CD8-positive, alpha-beta memory T cell (primary cell): ENCODE data around the gene ADD2. TPM values are rescaled to one million over a fixed set of nuclear protein-coding genes. Genes with fewer than 3 reads are reported as not detected.
A peak's percentile ranks its signal among the peaks of the same experiment; 100 is the strongest.

Experiments
- CTCF ChIA-PET: fragments of 350-600 bp; sonication (Branson Sonifier 250); formaldehyde crosslinking; loops from one replicate; lab custom pipeline; 2021; ENCODE audit warnings: antibody characterized with exemption; lab: Charles Lee
- POLR2A ChIA-PET: fragments of 350-600 bp; sonication (Branson Sonifier 250); formaldehyde crosslinking; loops from one replicate; lab custom pipeline; 2021; ENCODE audit warnings: antibody characterized with exemption; lab: Charles Lee
- DNase-seq, 5 donors: peaks; one replicate each; pipeline versions ENCODE4 v3.0.0 to v3.0.0-alpha.2; 2020 to 2022; ENCODE audit warnings: mixed read lengths in 1 of 5
- H3K27ac ChIP-seq: one replicate; pipeline ENCODE4 v1.7.0; 2013; ENCODE audit warnings: low read depth, mild to moderate bottlenecking, low read length, moderate library complexity
- H3K27me3 ChIP-seq: 2 replicates; pipeline ENCODE4 v1.7.0; 2013; ENCODE audit warnings: low read length, mild to moderate bottlenecking; ENCODE audit not compliant: insufficient read depth, poor library complexity, severe bottlenecking
- H3K36me3 ChIP-seq: 2 replicates; pipeline ENCODE4 v1.7.0; 2013; ENCODE audit warnings: mild to moderate bottlenecking, low read length, moderate library complexity; ENCODE audit not compliant: insufficient read depth
- H3K4me1 ChIP-seq: 2 replicates; pipeline ENCODE4 v1.7.0; 2013; ENCODE audit warnings: mild to moderate bottlenecking, low read length, moderate library complexity; ENCODE audit not compliant: insufficient read depth
- H3K4me3 ChIP-seq: 2 replicates; pipeline ENCODE4 v1.7.0; 2013; ENCODE audit warnings: mild to moderate bottlenecking, low read length
- H3K9me3 ChIP-seq: 2 replicates; pipeline ENCODE4 v1.7.0; 2013; ENCODE audit warnings: mild to moderate bottlenecking, low read length
- H3K27ac Mint-ChIP-seq, 8 donors: one replicate each; pipeline ENCODE4 v1.8.0; 2020 to 2021; ENCODE audit warnings: mixed read lengths in 8 of 8, mild to moderate bottlenecking in 6 of 8, inconsistent platforms in 3 of 8, moderate library complexity in 3 of 8
- H3K27me3 Mint-ChIP-seq, 2 donors: one replicate each; pipeline ENCODE4 v1.8.0; 2020 to 2021; ENCODE audit warnings: mixed read lengths in 2 of 2, mild to moderate bottlenecking in 1 of 2, moderate library complexity in 1 of 2
- H3K36me3 Mint-ChIP-seq, 3 donors: one replicate each; pipeline ENCODE4 v1.8.0; 2020 to 2021; ENCODE audit warnings: mixed read lengths in 3 of 3, inconsistent platforms in 1 of 3, mild to moderate bottlenecking in 1 of 3
- H3K4me1 Mint-ChIP-seq, 3 donors: one replicate each; pipeline ENCODE4 v1.8.0; 2020 to 2021; ENCODE audit warnings: mixed read lengths in 3 of 3, inconsistent platforms in 1 of 3, mild to moderate bottlenecking in 1 of 3
- H3K4me3 Mint-ChIP-seq, 7 donors: one replicate each; pipeline ENCODE4 v1.8.0; 2020 to 2021; ENCODE audit warnings: mixed read lengths in 7 of 7, mild to moderate bottlenecking in 6 of 7, moderate library complexity in 4 of 7, inconsistent platforms in 2 of 7
- H3K9me3 Mint-ChIP-seq, 5 donors: one replicate each; pipeline ENCODE4 v1.8.0; 2020 to 2022; ENCODE audit warnings: mixed read lengths in 5 of 5, mild to moderate bottlenecking in 3 of 5, moderate library complexity in 2 of 5, inconsistent platforms in 1 of 5
- polyA plus RNA-seq: library from polyadenylated mRNA; unstranded; fragments of 300-500 nt; fragmentation: Illumina TruSeq; gene quantifications from one replicate; pipeline ENCODE4 v1.2.3, GENCODE V29; 2021
- total RNA-seq, 2 experiments: library from RNA; stranded (reverse); gene quantifications; one replicate each; pipeline ENCODE4 v1.2.3, GENCODE V29; 2021

ADD2 gene
- total and polyA plus RNA-seq, 3 experiments from 2014 or later, result 0.18 to 1.2 (median 0.74) TPM

GRCh38 chr2:70647873-70648481 lies 120.0 kb downstream of the ADD2 start:
- peaks cover 0 to 7% (median 2%) of the 10 kb centered on the region in 5 donors for H3K9me3 Mint-ChIP-seq
- peaks cover 3 to 15% of the 10 kb centered on the region in 2 donors for H3K27me3 Mint-ChIP-seq
- peaks cover 0 to 6% (median 0%) of the 10 kb centered on the region in 3 donors for H3K36me3 Mint-ChIP-seq
- POLR2A ChIA-PET, result no interaction called here
- Histone ChIP-seq H3K36me3 (no peaks in the 10 kb centered on the region), H3K9me3 (no peaks in the 10 kb centered on the region), H3K27ac (no peak overlapping the region), H3K4me3 (no peak overlapping the region), H3K4me1 (no peaks in the 10 kb centered on the region), H3K27me3 (no peaks in the 10 kb centered on the region)
- no peak overlapping the region for H3K4me3 Mint-ChIP-seq
- CTCF ChIA-PET, result interaction anchor here (1.1 to 1.4 kb wide), 3 partner anchors 20 to 345 kb away, joined by 3 to 6 read pairs (median 4); no protein-coding TSS in a partner anchor
- peak; percentile 41 to 71 (median 49) for DNase-seq
- no peak overlapping the region for H3K27ac Mint-ChIP-seq
- H3K4me1 Mint-ChIP-seq, result no peaks in the 10 kb centered on the region

- H3K4me1 Mint-ChIP-seq, result no peaks in the 10 kb centered on the region
- CTCF ChIA-PET, result interaction anchor here (0.9 to 1.7 kb wide), 5 partner anchors 11 to 342 kb away, joined by 3 to 9 read pairs (median 6); no protein-coding TSS in a partner anchor
- Histone ChIP-seq H3K27ac (no peak overlapping the region), H3K27me3 (no peaks in the 10 kb centered on the region), H3K4me3 (no peak overlapping the region), H3K9me3 (no peaks in the 10 kb centered on the region), H3K36me3 (no peaks in the 10 kb centered on the region), H3K4me1 (no peaks in the 10 kb centered on the region)
- H3K4me3 Mint-ChIP-seq, result no peak overlapping the region
- H3K27me3 Mint-ChIP-seq, result peaks cover 2 to 7% of the 10 kb centered on the region in 2 donors
- H3K27ac Mint-ChIP-seq, result no peak overlapping the region
- no peak for DNase-seq
- peaks cover 0 to under 1% (median 0%) of the 10 kb centered on the region in 3 donors for H3K36me3 Mint-ChIP-seq
- no peaks in the 10 kb centered on the region for H3K9me3 Mint-ChIP-seq
- POLR2A ChIA-PET, result no interaction called here
These were observed 121.6 kb downstream of the ADD2 start for GRCh38 chr2:70646420-70646818.

DNA sequence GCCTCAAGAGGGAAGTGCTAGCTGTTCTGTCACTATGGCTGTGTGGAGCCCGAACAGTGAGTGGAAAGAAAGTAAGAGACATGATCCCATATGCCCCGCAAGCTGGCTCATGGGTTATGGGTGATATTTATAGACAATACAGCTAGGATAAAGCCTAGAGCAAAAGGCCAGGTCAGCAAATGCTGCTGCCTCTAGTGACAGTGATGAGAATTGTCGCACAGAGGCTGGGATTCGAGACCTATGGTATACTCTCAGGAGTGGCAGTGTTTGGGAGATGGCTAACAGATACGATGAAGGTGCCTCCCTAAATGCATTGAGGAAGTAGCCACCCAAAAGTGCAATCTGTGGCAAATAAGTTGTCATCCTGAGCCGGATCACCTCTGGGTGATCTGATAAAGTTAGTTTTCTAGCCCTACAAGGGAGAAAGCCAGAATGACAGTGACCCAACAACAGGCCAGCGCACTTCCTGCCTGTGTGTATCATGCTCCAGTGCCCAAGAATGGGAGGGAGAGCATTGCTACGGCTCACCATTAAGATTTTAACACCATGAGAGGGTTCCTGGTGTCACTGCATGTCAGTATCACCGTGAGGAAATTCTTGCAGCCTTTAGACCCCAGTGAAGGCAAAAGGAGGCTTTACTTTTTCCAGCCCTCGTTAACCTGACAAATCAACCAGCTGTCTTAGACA lies 122.1 kb downstream of the ADD2 start:
- Mint-ChIP-seq H3K4me1 (peaks cover 0 to 5% (median 0%) of the 10 kb centered on the region in 3 donors), H3K4me3 (no peak overlapping the region), H3K27me3 (peaks cover 2 to 7% of the 10 kb centered on the region in 2 donors), H3K9me3 (no peaks in the 10 kb centered on the region), H3K27ac (no peak overlapping the region), H3K36me3 (no peaks in the 10 kb centered on the region)
- no peaks in the 10 kb centered on the region for H3K27me3 ChIP-seq
- no peak for DNase-seq
- no peaks in the 10 kb centered on the region for H3K36me3 ChIP-seq
- H3K4me1 ChIP-seq, result no peaks in the 10 kb centered on the region
- no peaks in the 10 kb centered on the region for H3K9me3 ChIP-seq
- H3K27ac ChIP-seq, result no peak overlapping the region
- ChIA-PET CTCF (interaction anchor here (1.1 to 2.6 kb wide), 4 partner anchors 11 to 343 kb away, joined by 3 to 19 read pairs (median 6); no protein-coding TSS in a partner anchor), POLR2A (no interaction called here)
- no peak overlapping the region for H3K4me3 ChIP-seq

DNA sequence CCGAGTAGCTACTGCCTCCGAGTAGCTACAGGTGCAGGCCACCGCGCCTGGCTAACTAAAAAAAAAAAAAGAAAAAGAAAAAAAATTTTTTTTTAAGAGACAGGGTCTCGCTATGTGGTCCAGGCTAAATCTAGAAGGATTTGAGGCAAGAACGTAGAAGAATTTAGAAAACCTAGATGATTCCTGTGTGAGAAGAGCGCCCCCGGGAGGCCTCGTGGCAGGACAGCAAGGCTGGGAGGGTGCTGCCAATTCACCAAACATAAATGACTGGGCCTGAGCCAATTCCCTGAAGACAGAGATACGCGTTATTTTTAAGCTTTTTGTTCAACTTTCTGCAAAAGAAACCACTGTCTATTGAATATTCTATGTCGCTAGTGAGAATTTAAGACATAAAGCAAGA lies 124.3 kb downstream of the ADD2 start:
- Histone ChIP-seq H3K27ac (no peak overlapping the region), H3K27me3 (no peaks in the 10 kb centered on the region), H3K9me3 (no peaks in the 10 kb centered on the region), H3K4me3 (no peak overlapping the region), H3K36me3 (no peaks in the 10 kb centered on the region), H3K4me1 (peaks cover 17% of the 10 kb centered on the region)
- H3K27ac Mint-ChIP-seq, result no peak overlapping the region
- ChIA-PET POLR2A (no interaction called here), CTCF (interaction anchor here (0.8 to 2.6 kb wide), 5 partner anchors 10 to 340 kb away, joined by 3 to 19 read pairs (median 4); no protein-coding TSS in a partner anchor)
- H3K4me3 Mint-ChIP-seq, result no peak overlapping the region
- H3K9me3 Mint-ChIP-seq, result no peaks in the 10 kb centered on the region
- peaks cover 0 to 3% (median 0%) of the 10 kb centered on the region in 3 donors for H3K36me3 Mint-ChIP-seq
- DNase-seq, result no peak
- peaks cover 3 to 21% (median 13%) of the 10 kb centered on the region in 3 donors for H3K4me1 Mint-ChIP-seq
- peaks cover 2 to 7% of the 10 kb centered on the region in 2 donors for H3K27me3 Mint-ChIP-seq

GRCh38 chr2:70641263-70641784 lies 126.7 kb downstream of the ADD2 start:
- no peak for DNase-seq
- Mint-ChIP-seq H3K27me3 (peaks cover 2 to 7% of the 10 kb centered on the region in 2 donors), H3K36me3 (peaks cover 0 to 6% (median 0%) of the 10 kb centered on the region in 3 donors), H3K27ac (peak overlapping the region in 2 of 8 donors; percentile 24 to 28), H3K4me3 (no peak overlapping the region), H3K9me3 (peaks cover 0 to 5% (median 0%) of the 10 kb centered on the region in 5 donors), H3K4me1 (peaks cover 7 to 26% (median 22%) of the 10 kb centered on the region in 3 donors)
- ChIA-PET POLR2A (no interaction called here), CTCF (no interaction called here)
- H3K4me1 ChIP-seq, result peaks cover 22% of the 10 kb centered on the region
- H3K9me3 ChIP-seq, result no peaks in the 10 kb centered on the region
- H3K27me3 ChIP-seq, result no peaks in the 10 kb centered on the region
- H3K4me3 ChIP-seq, result no peak overlapping the region
- H3K27ac ChIP-seq, result no peak overlapping the region
- no peaks in the 10 kb centered on the region for H3K36me3 ChIP-seq

GRCh38 chr2:70639841-70640436 lies 128.1 kb downstream of the ADD2 start:
- Histone ChIP-seq H3K4me1 (peaks cover 22% of the 10 kb centered on the region), H3K9me3 (no peaks in the 10 kb centered on the region), H3K27me3 (no peaks in the 10 kb centered on the region), H3K4me3 (no peak overlapping the region), H3K27ac (no peak overlapping the region), H3K36me3 (no peaks in the 10 kb centered on the region)
- Mint-ChIP-seq H3K4me3 (no peak overlapping the region), H3K4me1 (peaks cover 7 to 26% (median 22%) of the 10 kb centered on the region in 3 donors), H3K27me3 (peaks cover 2 to 7% of the 10 kb centered on the region in 2 donors), H3K36me3 (peaks cover 0 to 6% (median 0%) of the 10 kb centered on the region in 3 donors), H3K9me3 (peaks cover 0 to 5% (median 0%) of the 10 kb centered on the region in 5 donors), H3K27ac (no peak overlapping the region)
- DNase-seq, result no peak
- CTCF ChIA-PET, result interaction anchor here (1.1 to 2.3 kb wide), 3 partner anchors 7 to 336 kb away, joined by 3 to 9 read pairs (median 8); no protein-coding TSS in a partner anchor
- POLR2A ChIA-PET, result interaction anchor here (0.6 kb wide), 1 partner anchor 20 kb away, joined by 4 read pairs; no protein-coding TSS in a partner anchor

DNA sequence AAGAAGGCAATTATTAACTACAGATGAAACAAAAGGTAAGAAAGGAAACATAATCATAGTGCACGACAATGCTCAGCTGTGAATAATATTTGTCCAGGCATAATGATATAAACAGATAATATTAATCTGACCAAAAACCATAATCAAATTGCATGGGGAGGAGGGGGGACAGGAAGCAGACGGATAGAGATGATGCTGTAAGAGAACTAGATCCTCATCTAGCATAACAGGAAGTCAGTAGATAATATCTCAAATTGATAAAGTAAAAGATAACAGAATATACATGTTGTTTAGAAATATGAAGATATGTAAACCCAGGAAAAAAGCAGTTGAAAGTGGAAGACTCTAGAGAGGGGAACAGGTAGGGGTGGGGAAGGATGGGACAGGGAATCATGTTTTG lies 129.4 kb downstream of the ADD2 start:
- Mint-ChIP-seq H3K27ac (peak overlapping the region in 1 of 8 donors; percentile 21), H3K27me3 (peaks cover 0 to 7% of the 10 kb centered on the region in 2 donors), H3K9me3 (peaks cover 0 to 8% (median 0%) of the 10 kb centered on the region in 5 donors), H3K4me3 (no peak overlapping the region), H3K36me3 (peaks cover 0 to 6% (median 0%) of the 10 kb centered on the region in 3 donors), H3K4me1 (peaks cover 7 to 26% (median 22%) of the 10 kb centered on the region in 3 donors)
- peak in 1 of 5 donors; percentile 7 for DNase-seq
- Histone ChIP-seq H3K36me3 (no peaks in the 10 kb centered on the region), H3K4me1 (peaks cover 22% of the 10 kb centered on the region), H3K27ac (no peak overlapping the region), H3K4me3 (no peak overlapping the region), H3K27me3 (no peaks in the 10 kb centered on the region), H3K9me3 (no peaks in the 10 kb centered on the region)
- ChIA-PET POLR2A (interaction anchor here (0.7 kb wide), 2 partner anchors 391 to 448 kb away, joined by 3 to 5 read pairs; partner anchors contain the start of gene C2orf42), CTCF (interaction anchor here (1.1 to 2.3 kb wide), 2 partner anchors 9 to 21 kb away, joined by 3 to 8 read pairs; no protein-coding TSS in a partner anchor)
